ENCODE data around the gene ADAMTS14.

The ADAMTS14 gene

GRCh38 chr10:70771311-70772194 is 99.2 kb downstream of the ADAMTS14 start:
- Histone ChIP-seq H3K9ac (ENCODE audit: low read length) (no peak overlapping the region), H3K4me1 (ENCODE audit: control insufficient read depth, insufficient read depth, low read length) (no peaks in the 10 kb centered on the region), H3K27me3 (replicated peaks; ENCODE audit: control insufficient read depth, insufficient read depth, low read length) (peaks cover 11% of the 10 kb centered on the region), H3K36me3 (ENCODE audit: control insufficient read depth, insufficient read depth, low read length, severe bottlenecking) (no peaks in the 10 kb centered on the region), H3K4me3 (ENCODE audit: low read length) (no peak overlapping the region), H3K9me3 (ENCODE audit: control insufficient read depth, low read length) (no peaks in the 10 kb centered on the region)
- no peak for DNase-seq (ENCODE audit: low read depth)

GRCh38 chr10:70772627-70773026 is 100.3 kb downstream of the ADAMTS14 start:
- Histone ChIP-seq H3K4me3 (ENCODE audit: low read length) (no peak overlapping the region), H3K27me3 (replicated peaks; ENCODE audit: control insufficient read depth, insufficient read depth, low read length) (peaks cover 11% of the 10 kb centered on the region), H3K36me3 (ENCODE audit: control insufficient read depth, insufficient read depth, low read length, severe bottlenecking) (no peaks in the 10 kb centered on the region), H3K4me1 (ENCODE audit: control insufficient read depth, insufficient read depth, low read length) (no peaks in the 10 kb centered on the region), H3K9ac (ENCODE audit: low read length) (no peak overlapping the region), H3K9me3 (ENCODE audit: control insufficient read depth, low read length) (no peaks in the 10 kb centered on the region)
- DNase-seq (ENCODE audit: low read depth), result no peak

- H3K36me3 ChIP-seq (ENCODE audit: control insufficient read depth, insufficient read depth, low read length, severe bottlenecking), result no peaks in the 10 kb centered on the region
- no peaks in the 10 kb centered on the region for H3K4me1 ChIP-seq (ENCODE audit: control insufficient read depth, insufficient read depth, low read length)
- H3K27me3 ChIP-seq (replicated peaks; ENCODE audit: control insufficient read depth, insufficient read depth, low read length), result peaks cover 14% of the 10 kb centered on the region
- no peak for DNase-seq (ENCODE audit: low read depth)
- H3K9ac ChIP-seq (ENCODE audit: low read length), result no peak overlapping the region
- H3K9me3 ChIP-seq (ENCODE audit: control insufficient read depth, low read length), result no peaks in the 10 kb centered on the region
- H3K4me3 ChIP-seq (ENCODE audit: low read length), result no peak overlapping the region
These were observed 101.2 kb downstream of the ADAMTS14 start for GRCh38 chr10:70773461-70773860.

GRCh38 chr10:70773965-70774809 is 101.9 kb downstream of the ADAMTS14 start:
- H3K9ac ChIP-seq (ENCODE audit: low read length), result no peak overlapping the region
- no peak overlapping the region for H3K4me3 ChIP-seq (ENCODE audit: low read length)
- peaks cover 4% of the 10 kb centered on the region for H3K4me1 ChIP-seq (ENCODE audit: control insufficient read depth, insufficient read depth, low read length)
- no peaks in the 10 kb centered on the region for H3K36me3 ChIP-seq (ENCODE audit: control insufficient read depth, insufficient read depth, low read length, severe bottlenecking)
- peaks cover 14% of the 10 kb centered on the region for H3K27me3 ChIP-seq (replicated peaks; ENCODE audit: control insufficient read depth, insufficient read depth, low read length)
- H3K9me3 ChIP-seq (ENCODE audit: control insufficient read depth, low read length), result no peaks in the 10 kb centered on the region
- DNase-seq (ENCODE audit: low read depth), result no peak

- no peaks in the 10 kb centered on the region for H3K9me3 ChIP-seq (ENCODE audit: control insufficient read depth, low read length)
- no peaks in the 10 kb centered on the region for H3K36me3 ChIP-seq (ENCODE audit: control insufficient read depth, insufficient read depth, low read length, severe bottlenecking)
- no peak for DNase-seq (ENCODE audit: low read depth)
- H3K4me3 ChIP-seq (ENCODE audit: low read length), result no peak overlapping the region
- H3K27me3 ChIP-seq (replicated peaks; ENCODE audit: control insufficient read depth, insufficient read depth, low read length), result peaks cover 14% of the 10 kb centered on the region
- peaks cover 13% of the 10 kb centered on the region for H3K4me1 ChIP-seq (ENCODE audit: control insufficient read depth, insufficient read depth, low read length)
- H3K9ac ChIP-seq (ENCODE audit: low read length), result no peak overlapping the region
These were observed 102.7 kb downstream of the ADAMTS14 start for GRCh38 chr10:70774810-70775678.

GRCh38 chr10:70775679-70776454 is 103.6 kb downstream of the ADAMTS14 start:
- Histone ChIP-seq H3K9ac (ENCODE audit: low read length) (no peak overlapping the region), H3K4me3 (ENCODE audit: low read length) (no peak overlapping the region), H3K4me1 (ENCODE audit: control insufficient read depth, insufficient read depth, low read length) (peaks cover 17% of the 10 kb centered on the region), H3K9me3 (ENCODE audit: control insufficient read depth, low read length) (no peaks in the 10 kb centered on the region), H3K36me3 (ENCODE audit: control insufficient read depth, insufficient read depth, low read length, severe bottlenecking) (no peaks in the 10 kb centered on the region), H3K27me3 (replicated peaks; ENCODE audit: control insufficient read depth, insufficient read depth, low read length) (peaks cover 14% of the 10 kb centered on the region)
- DNase-seq (ENCODE audit: low read depth), result no peak

GRCh38 chr10:70776455-70777005 is 104.2 kb downstream of the ADAMTS14 start:
- H3K9ac ChIP-seq (ENCODE audit: low read length), result no peak overlapping the region
- H3K4me3 ChIP-seq (ENCODE audit: low read length), result no peak overlapping the region
- no peaks in the 10 kb centered on the region for H3K9me3 ChIP-seq (ENCODE audit: control insufficient read depth, low read length)
- peaks cover 14% of the 10 kb centered on the region for H3K27me3 ChIP-seq (replicated peaks; ENCODE audit: control insufficient read depth, insufficient read depth, low read length)
- no peaks in the 10 kb centered on the region for H3K36me3 ChIP-seq (ENCODE audit: control insufficient read depth, insufficient read depth, low read length, severe bottlenecking)
- no peak for DNase-seq (ENCODE audit: low read depth)
- peaks cover 17% of the 10 kb centered on the region for H3K4me1 ChIP-seq (ENCODE audit: control insufficient read depth, insufficient read depth, low read length)

GRCh38 chr10:70777063-70777875 is 105.0 kb downstream of the ADAMTS14 start:
- no peaks in the 10 kb centered on the region for H3K36me3 ChIP-seq (ENCODE audit: control insufficient read depth, insufficient read depth, low read length, severe bottlenecking)
- H3K4me3 ChIP-seq (ENCODE audit: low read length), result no peak overlapping the region
- DNase-seq (ENCODE audit: low read depth), result no peak
- peaks cover 20% of the 10 kb centered on the region for H3K4me1 ChIP-seq (ENCODE audit: control insufficient read depth, insufficient read depth, low read length)
- no peaks in the 10 kb centered on the region for H3K9me3 ChIP-seq (ENCODE audit: control insufficient read depth, low read length)
- peaks cover 14% of the 10 kb centered on the region for H3K27me3 ChIP-seq (replicated peaks; ENCODE audit: control insufficient read depth, insufficient read depth, low read length)
- H3K9ac ChIP-seq (ENCODE audit: low read length), result no peak overlapping the region

- Histone ChIP-seq H3K4me1 (ENCODE audit: control insufficient read depth, insufficient read depth, low read length) (peaks cover 24% of the 10 kb centered on the region), H3K4me3 (ENCODE audit: low read length) (no peak overlapping the region), H3K36me3 (ENCODE audit: control insufficient read depth, insufficient read depth, low read length, severe bottlenecking) (no peaks in the 10 kb centered on the region), H3K9me3 (ENCODE audit: control insufficient read depth, low read length) (no peaks in the 10 kb centered on the region), H3K9ac (ENCODE audit: low read length) (no peak overlapping the region), H3K27me3 (replicated peaks; ENCODE audit: control insufficient read depth, insufficient read depth, low read length) (peaks cover 20% of the 10 kb centered on the region)
- DNase-seq (ENCODE audit: low read depth), result no peak
These were observed 106.1 kb downstream of the ADAMTS14 start for GRCh38 chr10:70778267-70778924.

Measured in adipocyte (in vitro differentiated cells).